Testis (tissue), 2 donors: ENCODE data around the gene BCAS3.

Experiments used
- POLR2A ChIP-seq: fragments of 450-650 bp; IDR thresholded peaks from one replicate; pipeline ENCODE4 v1.6.1; 2017; ENCODE audit warnings: antibody characterized with exemption, mild to moderate bottlenecking, moderate library complexity
- TF ChIP-seq, protein P1 (sequence below), 3 experiments: fragments of 450-650 bp in 2 of 3; fragments of 200-600 bp in 1 of 3; sonication (generic) in 1 of 3; IDR thresholded peaks; one replicate each; pipeline ENCODE4 v1.5.1; 2016 to 2019; ENCODE audit warnings: antibody characterized with exemption in 3 of 3, mild to moderate bottlenecking in 2 of 3, moderate library complexity in 1 of 3

DNA sequence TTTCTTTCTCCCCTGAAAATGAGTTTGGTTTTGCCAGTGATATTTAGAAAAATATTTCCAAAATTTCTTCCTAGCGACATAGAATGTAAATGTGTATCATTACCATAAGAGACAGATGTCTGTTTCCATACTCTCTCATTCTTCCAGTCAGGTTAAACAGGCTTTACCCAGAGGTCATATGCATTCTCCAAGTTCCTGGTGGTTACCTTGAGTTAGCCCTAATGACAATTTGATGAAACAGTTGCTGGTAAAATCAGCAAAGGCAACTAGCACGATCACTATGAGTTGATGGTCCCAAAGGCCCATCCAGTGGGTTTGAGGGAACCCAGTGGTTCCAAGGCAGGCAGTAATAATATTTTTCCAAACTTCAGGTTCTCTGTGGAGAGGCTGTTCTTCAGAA lies 618.4 kb downstream of the BCAS3 start:
- TF ChIP-seq, protein P1, sequence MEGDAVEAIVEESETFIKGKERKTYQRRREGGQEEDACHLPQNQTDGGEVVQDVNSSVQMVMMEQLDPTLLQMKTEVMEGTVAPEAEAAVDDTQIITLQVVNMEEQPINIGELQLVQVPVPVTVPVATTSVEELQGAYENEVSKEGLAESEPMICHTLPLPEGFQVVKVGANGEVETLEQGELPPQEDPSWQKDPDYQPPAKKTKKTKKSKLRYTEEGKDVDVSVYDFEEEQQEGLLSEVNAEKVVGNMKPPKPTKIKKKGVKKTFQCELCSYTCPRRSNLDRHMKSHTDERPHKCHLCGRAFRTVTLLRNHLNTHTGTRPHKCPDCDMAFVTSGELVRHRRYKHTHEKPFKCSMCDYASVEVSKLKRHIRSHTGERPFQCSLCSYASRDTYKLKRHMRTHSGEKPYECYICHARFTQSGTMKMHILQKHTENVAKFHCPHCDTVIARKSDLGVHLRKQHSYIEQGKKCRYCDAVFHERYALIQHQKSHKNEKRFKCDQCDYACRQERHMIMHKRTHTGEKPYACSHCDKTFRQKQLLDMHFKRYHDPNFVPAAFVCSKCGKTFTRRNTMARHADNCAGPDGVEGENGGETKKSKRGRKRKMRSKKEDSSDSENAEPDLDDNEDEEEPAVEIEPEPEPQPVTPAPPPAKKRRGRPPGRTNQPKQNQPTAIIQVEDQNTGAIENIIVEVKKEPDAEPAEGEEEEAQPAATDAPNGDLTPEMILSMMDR (IDR thresholded peaks at IDR 0.05), result no peak
- TF ChIP-seq POLR2A, result no peak
